Left lung (tissue), 10 donors: ENCODE data around the gene SEL1L. TPM values are rescaled to one million over a fixed set of nuclear protein-coding genes. Genes with fewer than 3 reads are reported as not detected.
"Not testable (repeated sequence)": the region's sequence is repeated elsewhere in the genome, so short reads cannot be mapped to it uniquely, and the experiment has no call there.

ENCODE experiments used
- ATAC-seq: fragments of 200-7000 bp; cut with Tn5 transposase; one replicate; pipeline ENCODE4 v1.9.1; 2020; ENCODE audit warnings: moderate library complexity
- DNase-seq, 4 donors: peaks; one replicate each; pipeline ENCODE4 v3.0.0-alpha.2; 2013 to 2020
- H3K27ac ChIP-seq, 2 donors: fragments of 200-600 bp; sonication (generic) in 1 of 2; one replicate each; pipeline versions ENCODE4 v1.5.0 to v1.8.0; 2020 to 2021
- H3K27me3 ChIP-seq, 2 donors: fragments of 200-600 bp; sonication (generic) in 1 of 2; one replicate each; pipeline versions ENCODE4 v1.5.0 to v1.8.0; 2020 to 2021
- H3K36me3 ChIP-seq, 2 donors: fragments of 200-600 bp; sonication (generic) in 1 of 2; one replicate each; pipeline versions ENCODE4 v1.5.0 to v1.8.0; 2020 to 2021
- H3K4me1 ChIP-seq, 2 donors: fragments of 200-600 bp; one replicate each; pipeline ENCODE4 v1.8.0; 2021
- H3K4me3 ChIP-seq, 2 donors: fragments of 200-600 bp; sonication (generic) in 1 of 2; one replicate each; pipeline versions ENCODE4 v1.5.0 to v1.8.0; 2020 to 2021; ENCODE audit warnings: mild to moderate bottlenecking in 1 of 2
- H3K9me3 ChIP-seq, 2 donors: fragments of 200-600 bp; sonication (generic) in 1 of 2; one replicate each; pipeline versions ENCODE4 v1.5.0 to v1.8.0; 2020 to 2021
- CTCF ChIP-seq, 2 donors: fragments of 200-600 bp; sonication (generic) in 1 of 2; IDR thresholded peaks; one replicate each; pipeline versions ENCODE4 v1.5.0 to v1.8.0; 2021; ENCODE audit warnings: antibody characterized with exemption in 2 of 2
- intact Hi-C, 2 donors: fragments of 100-400 bp; cut with DNase I; formaldehyde crosslinking; loops; one replicate each; pipeline versions ENCODE4 v1.11.2 to v1.14.2; 2022
- polyA plus RNA-seq, 6 donors: library from polyadenylated mRNA; unstranded; fragments of 120-200 nt; gene quantifications; one replicate each; pipeline ENCODE4 v1.2.1, GENCODE V29; 2013; ENCODE audit not compliant: insufficient read length in 6 of 6
- total RNA-seq, 2 donors: library from RNA; stranded (reverse); fragmentation: NEBNext Ultra II Directional; extraction: Animal tissue kit (Norgen Biotek cat#: 25700); gene quantifications; one replicate each; pipeline ENCODE4 v1.2.1, GENCODE V29; 2021
- donor health status: DM: no; HTN: yes; CAD: no.
- donor health status: DM: no; HTN: no; CAD: no.

SEL1L gene
- total and polyA plus RNA-seq, 8 donors: 57.7 to 112 (median 63.4) TPM

DNA sequence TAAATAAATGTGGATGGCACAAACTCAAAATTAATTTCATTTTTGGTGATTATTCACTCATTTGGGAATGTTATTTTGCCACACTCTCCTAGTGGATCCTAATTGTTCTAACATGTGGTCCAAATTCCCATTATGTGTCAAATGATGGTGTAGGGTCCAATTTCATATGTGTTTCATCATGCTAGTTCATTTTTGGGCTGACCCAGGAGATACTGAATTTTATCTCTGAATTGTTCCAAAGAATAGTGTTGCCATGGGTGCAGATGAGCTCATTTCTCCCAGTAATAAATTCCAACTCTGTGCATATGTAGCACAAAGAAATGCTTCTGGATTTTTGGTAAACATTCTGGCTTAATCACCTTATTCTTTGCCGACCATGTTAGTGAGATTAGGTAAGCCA, 23.5 kb upstream of the SEL1L start:
- DNase-seq: no peak
- Histone ChIP-seq H3K36me3 (no peaks in the 10 kb centered on the region), H3K9me3 (peaks cover 0 to 3% of the 10 kb centered on the region in 2 donors), H3K27ac (no peak overlapping the region), H3K27me3 (no peaks in the 10 kb centered on the region), H3K4me3 (no peak overlapping the region), H3K4me1 (no peaks in the 10 kb centered on the region)
- no peak for ATAC-seq
- no peak for TF ChIP-seq CTCF (IDR thresholded peaks at IDR 0.05)
- intact Hi-C loops: no loop called here

GRCh38 chr14:81555684-81556083, 22.0 kb upstream of the SEL1L start:
- H3K36me3 ChIP-seq: no peaks in the 10 kb centered on the region
- no peaks in the 10 kb centered on the region for H3K27me3 ChIP-seq
- no peak for ATAC-seq
- H3K4me1 ChIP-seq: no peaks in the 10 kb centered on the region
- no peak overlapping the region for H3K27ac ChIP-seq
- no peak for TF ChIP-seq CTCF (IDR thresholded peaks at IDR 0.05)
- no peak for DNase-seq
- H3K4me3 ChIP-seq: no peak overlapping the region
- intact Hi-C loops: no loop called here
- peaks cover 0 to 3% of the 10 kb centered on the region in 2 donors for H3K9me3 ChIP-seq

DNA sequence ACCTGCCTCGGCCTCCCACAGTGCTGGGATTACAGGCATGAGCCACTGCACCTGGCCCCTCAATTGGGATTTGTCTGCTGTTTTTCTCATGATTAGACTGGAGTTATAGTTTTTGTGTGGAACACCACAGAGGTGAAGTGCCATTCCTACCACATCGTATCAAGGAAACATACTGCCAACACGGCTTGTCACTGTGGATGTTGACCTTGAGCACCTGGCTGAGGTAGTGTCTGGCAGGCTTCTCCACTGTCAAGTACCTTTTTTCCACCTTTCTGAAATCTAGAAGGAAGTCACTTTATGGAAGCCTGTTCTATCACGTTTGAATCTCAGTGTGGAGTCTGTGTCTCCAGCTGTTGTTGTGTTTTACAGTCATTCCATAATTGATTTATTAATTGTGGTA, 21.4 kb upstream of the SEL1L start:
- peaks cover 0 to 3% of the 10 kb centered on the region in 2 donors for H3K9me3 ChIP-seq
- no peaks in the 10 kb centered on the region for H3K27me3 ChIP-seq
- ATAC-seq: no peak
- no peaks in the 10 kb centered on the region for H3K36me3 ChIP-seq
- no peak overlapping the region for H3K4me3 ChIP-seq
- no peak overlapping the region for H3K27ac ChIP-seq
- intact Hi-C loops: no loop called here
- no peaks in the 10 kb centered on the region for H3K4me1 ChIP-seq
- TF ChIP-seq CTCF (IDR thresholded peaks at IDR 0.05): no peak
- DNase-seq: no peak

DNA sequence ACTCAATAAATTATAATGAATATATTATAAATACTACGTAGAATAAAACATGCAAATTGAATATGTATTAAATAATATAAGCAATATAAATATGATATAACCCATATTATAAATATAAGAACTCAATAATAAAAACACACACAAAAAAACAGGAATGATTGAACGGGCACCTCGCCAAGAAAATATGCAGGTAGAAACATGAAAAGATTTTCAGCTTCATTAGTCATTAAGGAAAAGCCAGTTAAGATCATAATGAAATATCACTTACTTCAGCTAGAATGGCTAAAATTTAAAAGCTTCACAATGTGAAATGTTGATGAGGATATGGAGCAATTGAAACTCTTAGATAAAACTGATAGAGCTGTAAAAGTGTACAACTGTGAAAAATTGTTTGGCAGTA, 17.8 kb upstream of the SEL1L start:
- TF ChIP-seq CTCF (IDR thresholded peaks at IDR 0.05): no peak
- Histone ChIP-seq H3K4me1 (no peaks in the 10 kb centered on the region), H3K27ac (no peak overlapping the region), H3K27me3 (no peaks in the 10 kb centered on the region), H3K9me3 (no peaks in the 10 kb centered on the region), H3K4me3 (no peak overlapping the region), H3K36me3 (no peaks in the 10 kb centered on the region)
- ATAC-seq (no peak), DNase-seq (no peak)
- intact Hi-C loops: no loop called here

- Histone ChIP-seq H3K27me3 (no peaks in the 10 kb centered on the region), H3K9me3 (no peaks in the 10 kb centered on the region), H3K4me1 (no peaks in the 10 kb centered on the region), H3K4me3 (no peak overlapping the region), H3K36me3 (no peaks in the 10 kb centered on the region), H3K27ac (no peak overlapping the region)
- intact Hi-C loops: no loop called here
- ATAC-seq (no peak), DNase-seq (no peak)
- no peak for TF ChIP-seq CTCF (IDR thresholded peaks at IDR 0.05)
These were observed 16.5 kb upstream of the SEL1L start for GRCh38 chr14:81550001-81550637.

DNA sequence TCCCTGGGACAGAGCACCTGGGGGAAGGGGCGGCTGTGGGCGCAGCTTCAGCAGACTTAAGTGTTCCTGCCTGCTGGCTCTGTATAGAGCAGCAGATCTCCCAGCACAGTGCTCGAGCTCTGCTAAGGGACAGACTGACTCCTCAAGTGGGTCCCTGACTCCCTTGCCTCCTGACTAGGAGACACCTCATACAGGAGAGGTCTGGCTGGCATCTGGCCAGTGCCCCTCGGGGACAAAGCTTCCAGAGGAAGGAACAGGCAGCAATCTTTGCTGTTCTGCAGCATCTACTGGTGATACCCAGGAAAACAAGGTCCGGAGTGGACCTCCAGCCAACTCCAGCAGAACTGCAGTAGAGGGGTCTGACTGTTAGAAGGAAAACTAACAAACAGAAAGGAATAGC, 7.6 kb upstream of the SEL1L start:
- H3K36me3 ChIP-seq, H3K27ac ChIP-seq, intact Hi-C loops, H3K9me3 ChIP-seq, H3K4me3 ChIP-seq, ATAC-seq, H3K4me1 ChIP-seq: not testable (repeated sequence)
- peaks cover 0 to 22% of the 10 kb centered on the region in 2 donors for H3K27me3 ChIP-seq
- peak in 1 of 4 donors; percentile 29 for DNase-seq
